Measurements from ENCODE around the gene ARHGAP26.

The ARHGAP26 gene

GRCh38 chr5:142749321-142749720 lies 20.9 kb upstream of the ARHGAP26 start:
- DNase-seq, result no peak

- DNase-seq, result no peak
Observed at GRCh38 chr5:142753116-142753631, 17.0 kb upstream of the ARHGAP26 start.

GRCh38 chr5:142754031-142754430 lies 16.1 kb upstream of the ARHGAP26 start:
- DNase-seq, result no peak

- DNase-seq, result no peak
Observed at GRCh38 chr5:142756576-142756975, 13.6 kb upstream of the ARHGAP26 start.

GRCh38 chr5:142757564-142757963 lies 12.6 kb upstream of the ARHGAP26 start:
- no peak for DNase-seq

GRCh38 chr5:142758062-142758795 lies 11.9 kb upstream of the ARHGAP26 start:
- DNase-seq, result peak; percentile 61

- no peak for DNase-seq
Observed at GRCh38 chr5:142758796-142759145, 11.4 kb upstream of the ARHGAP26 start.

DNA sequence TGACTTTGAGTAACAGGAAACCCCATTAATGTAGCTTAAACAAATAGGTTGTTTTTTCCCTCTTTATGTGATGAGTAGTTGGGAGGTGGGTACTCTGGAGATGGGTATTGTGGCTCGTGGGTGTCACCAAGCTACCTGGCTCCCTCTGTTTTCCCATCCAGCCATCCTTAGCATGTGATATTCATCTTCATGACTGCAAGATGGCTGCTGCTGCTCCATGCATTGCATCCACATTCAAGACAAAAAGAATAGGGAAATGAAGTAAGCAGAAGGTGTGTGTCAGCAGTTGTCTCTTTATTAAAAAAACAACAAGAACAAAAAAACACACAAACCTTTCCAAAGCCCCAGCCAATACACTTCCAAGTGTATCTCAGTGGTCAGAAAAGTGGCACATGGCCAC lies 6.5 kb upstream of the ARHGAP26 start:
- no peak for DNase-seq

- DNase-seq, result no peak
Observed at GRCh38 chr5:142767178-142767577, 3.0 kb upstream of the ARHGAP26 start.

DNA sequence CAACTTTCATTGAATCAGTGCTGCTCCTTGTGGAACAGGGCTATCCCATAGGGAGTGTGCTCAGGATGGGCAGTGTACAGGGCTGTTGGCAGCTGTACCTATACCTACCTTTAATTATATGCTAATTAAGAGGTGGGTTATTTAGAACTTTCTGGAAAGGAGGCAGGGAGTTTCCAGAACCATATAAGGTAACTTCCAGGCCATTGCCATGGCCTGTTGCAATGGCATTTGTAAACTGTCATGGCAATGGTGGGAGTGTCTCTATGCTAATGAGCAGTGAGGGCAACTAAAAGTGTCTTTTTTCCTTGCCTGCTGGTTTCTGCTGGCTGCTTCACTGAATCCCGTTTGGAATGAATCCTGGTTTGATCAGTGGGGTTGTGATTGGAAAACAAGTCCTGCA lies 2.3 kb upstream of the ARHGAP26 start:
- DNase-seq, result no peak

GRCh38 chr5:142769251-142769792 lies 855 bp upstream of the ARHGAP26 start:
- DNase-seq, result no peak

GRCh38 chr5:142770650-142771609 lies 753 bp downstream of the ARHGAP26 start:
- no peak for DNase-seq

- no peak for DNase-seq
Observed at GRCh38 chr5:142771666-142772065, 1.5 kb downstream of the ARHGAP26 start.

- DNase-seq, result no peak
Observed at GRCh38 chr5:142772446-142773293, 2.5 kb downstream of the ARHGAP26 start.

- no peak for DNase-seq
Observed at GRCh38 chr5:142777099-142777498, 6.9 kb downstream of the ARHGAP26 start.

- no peak for DNase-seq
Observed at GRCh38 chr5:142777850-142778249, 7.7 kb downstream of the ARHGAP26 start.

DNA sequence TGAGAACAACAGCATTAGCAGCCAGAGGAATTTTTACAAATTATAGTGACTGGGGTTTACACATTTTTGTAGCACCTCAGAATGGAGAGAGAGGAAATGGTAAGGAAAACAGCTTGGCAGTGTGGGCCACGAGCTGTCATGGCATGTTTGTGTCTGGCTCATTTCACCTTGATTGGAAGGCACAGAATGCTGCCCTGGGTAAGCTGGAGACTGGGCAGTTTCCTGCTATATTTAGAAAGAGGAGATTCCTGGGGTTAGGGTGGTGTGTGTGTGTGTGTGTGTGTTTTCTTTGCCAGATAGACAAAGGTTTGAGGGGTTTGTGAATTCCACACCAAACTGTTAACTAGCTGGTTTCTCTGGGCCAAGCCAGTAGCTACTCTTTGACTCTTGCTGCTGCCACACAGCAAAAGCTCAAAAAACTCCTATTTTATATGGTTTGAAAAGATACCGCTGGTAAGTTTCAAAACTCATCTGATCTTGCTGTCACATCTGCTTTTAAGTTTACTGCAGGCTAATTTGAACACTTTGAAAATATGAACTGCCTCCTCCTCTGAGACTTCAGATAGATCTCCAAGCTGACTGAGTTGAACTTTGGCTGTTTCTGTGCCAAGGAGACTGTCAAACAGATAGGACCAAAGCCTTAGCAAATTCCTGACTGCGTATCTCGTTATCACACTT lies 9.1 kb downstream of the ARHGAP26 start:
- DNase-seq, result no peak

DNA sequence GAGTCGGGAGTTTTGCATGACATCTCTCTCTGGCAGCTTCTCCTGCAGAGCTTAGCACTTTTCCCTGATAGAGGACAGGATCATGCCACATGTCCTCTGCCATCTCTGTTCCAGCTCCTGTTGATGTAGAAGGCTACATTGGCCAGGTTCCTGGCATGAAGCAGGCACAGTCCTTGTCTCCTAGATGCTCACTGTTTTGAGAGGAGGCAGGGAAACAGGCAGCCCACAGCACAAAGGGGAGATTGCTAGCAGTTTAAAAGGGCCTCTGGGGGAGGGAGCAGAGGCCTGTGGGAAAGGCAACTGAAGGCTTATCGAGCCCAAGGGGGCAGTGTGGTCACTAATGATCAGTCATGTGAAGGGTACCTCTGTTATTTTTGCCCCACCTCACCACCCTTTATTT lies 10.7 kb downstream of the ARHGAP26 start:
- no peak for DNase-seq

DNA sequence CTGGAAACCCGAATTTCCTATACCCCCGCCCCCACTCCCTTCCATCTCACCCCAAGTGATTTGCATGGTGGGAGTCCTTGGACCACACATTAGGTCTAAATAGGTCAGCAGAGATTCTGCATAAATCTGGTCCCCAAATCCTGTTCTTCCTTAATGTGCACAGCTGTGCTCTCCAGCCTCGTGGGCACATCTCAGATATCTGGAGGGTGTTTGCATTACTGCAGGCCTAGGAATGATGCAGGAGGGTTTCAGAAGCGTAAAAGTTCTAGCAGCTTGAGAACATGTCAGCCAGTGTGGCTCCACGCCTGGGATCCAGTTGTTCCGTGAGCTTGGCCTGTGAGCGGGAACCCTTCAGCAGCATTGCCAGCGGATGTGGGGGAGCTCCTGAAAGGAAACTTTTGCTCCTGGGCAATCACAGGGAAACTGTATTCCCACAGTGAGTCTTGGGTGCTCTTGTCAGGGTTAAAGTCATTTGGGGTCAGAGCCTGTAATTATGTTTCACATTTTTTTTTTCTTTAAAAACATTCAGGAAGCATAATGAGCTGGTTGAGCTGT lies 12.9 kb downstream of the ARHGAP26 start:
- no peak for DNase-seq

GRCh38 chr5:142783601-142784341 lies 13.6 kb downstream of the ARHGAP26 start:
- no peak for DNase-seq

DNA sequence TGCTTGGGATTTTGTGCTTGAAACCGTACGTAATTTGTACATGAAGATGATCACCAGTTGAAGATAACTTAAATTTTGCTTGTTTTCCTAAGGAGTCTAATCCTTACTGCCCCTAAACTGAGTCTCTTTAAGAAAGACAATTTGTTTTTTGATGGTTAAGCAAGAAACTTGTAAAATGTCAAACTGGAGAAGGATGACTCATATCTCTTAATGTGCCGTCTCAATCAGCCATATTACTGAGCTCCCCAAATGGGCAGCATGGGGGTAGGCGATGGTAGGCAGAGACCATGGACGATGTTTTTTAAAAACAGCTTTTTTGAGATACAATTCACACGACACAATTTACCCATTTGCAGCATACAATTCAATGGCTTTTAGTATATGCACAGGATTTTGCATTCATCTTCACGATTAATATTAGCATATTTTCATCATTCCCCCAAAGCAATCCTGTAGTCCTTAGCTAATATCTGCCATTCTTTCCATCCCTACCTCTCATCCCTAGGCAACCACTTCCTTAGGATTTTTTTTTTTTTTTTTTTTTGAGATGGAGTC lies 14.3 kb downstream of the ARHGAP26 start:
- DNase-seq, result no peak

Data from SIG-M5 (cell line).